VCaP (cell line): ENCODE results near the gene AGR3.

Source experiments
- H3K27ac ChIP-seq: fragments of 450-650 bp; 2 replicates; pipeline ENCODE4 v1.5.1; 2017
- TF ChIP-seq, protein P1 (sequence below): fragments of 450-650 bp; conservative IDR thresholded peaks from 2 replicates; pipeline ENCODE4 v1.5.1; 2017; ENCODE audit warnings: mild to moderate bottlenecking, moderate library complexity

The AGR3 gene

DNA sequence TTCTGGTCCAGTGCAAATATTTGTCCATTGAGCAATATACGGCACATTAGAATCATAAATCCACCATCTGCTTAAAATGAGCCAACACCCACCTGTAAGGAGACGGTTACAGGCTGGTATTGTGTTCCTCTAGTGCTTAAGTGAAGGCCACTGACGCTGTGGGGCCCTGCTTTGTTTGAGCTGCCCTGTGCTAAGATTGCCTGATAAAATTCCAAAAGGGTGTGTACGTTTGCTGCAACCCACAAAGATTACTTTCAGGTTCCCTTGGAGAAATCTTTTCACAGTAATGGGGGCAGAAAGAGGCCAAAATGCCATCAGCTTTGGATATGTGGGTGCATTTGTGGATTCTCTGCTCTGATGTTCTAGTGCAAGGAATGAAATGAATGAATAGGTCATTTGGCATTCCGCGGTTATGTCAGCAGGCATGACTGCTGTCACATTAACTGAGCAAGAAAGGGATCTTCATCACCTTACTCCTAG lies 34.4 kb downstream of the AGR3 start:
- TF ChIP-seq, protein P1, sequence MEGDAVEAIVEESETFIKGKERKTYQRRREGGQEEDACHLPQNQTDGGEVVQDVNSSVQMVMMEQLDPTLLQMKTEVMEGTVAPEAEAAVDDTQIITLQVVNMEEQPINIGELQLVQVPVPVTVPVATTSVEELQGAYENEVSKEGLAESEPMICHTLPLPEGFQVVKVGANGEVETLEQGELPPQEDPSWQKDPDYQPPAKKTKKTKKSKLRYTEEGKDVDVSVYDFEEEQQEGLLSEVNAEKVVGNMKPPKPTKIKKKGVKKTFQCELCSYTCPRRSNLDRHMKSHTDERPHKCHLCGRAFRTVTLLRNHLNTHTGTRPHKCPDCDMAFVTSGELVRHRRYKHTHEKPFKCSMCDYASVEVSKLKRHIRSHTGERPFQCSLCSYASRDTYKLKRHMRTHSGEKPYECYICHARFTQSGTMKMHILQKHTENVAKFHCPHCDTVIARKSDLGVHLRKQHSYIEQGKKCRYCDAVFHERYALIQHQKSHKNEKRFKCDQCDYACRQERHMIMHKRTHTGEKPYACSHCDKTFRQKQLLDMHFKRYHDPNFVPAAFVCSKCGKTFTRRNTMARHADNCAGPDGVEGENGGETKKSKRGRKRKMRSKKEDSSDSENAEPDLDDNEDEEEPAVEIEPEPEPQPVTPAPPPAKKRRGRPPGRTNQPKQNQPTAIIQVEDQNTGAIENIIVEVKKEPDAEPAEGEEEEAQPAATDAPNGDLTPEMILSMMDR = no peak
- peak overlapping the region; percentile 47 for H3K27ac ChIP-seq

DNA sequence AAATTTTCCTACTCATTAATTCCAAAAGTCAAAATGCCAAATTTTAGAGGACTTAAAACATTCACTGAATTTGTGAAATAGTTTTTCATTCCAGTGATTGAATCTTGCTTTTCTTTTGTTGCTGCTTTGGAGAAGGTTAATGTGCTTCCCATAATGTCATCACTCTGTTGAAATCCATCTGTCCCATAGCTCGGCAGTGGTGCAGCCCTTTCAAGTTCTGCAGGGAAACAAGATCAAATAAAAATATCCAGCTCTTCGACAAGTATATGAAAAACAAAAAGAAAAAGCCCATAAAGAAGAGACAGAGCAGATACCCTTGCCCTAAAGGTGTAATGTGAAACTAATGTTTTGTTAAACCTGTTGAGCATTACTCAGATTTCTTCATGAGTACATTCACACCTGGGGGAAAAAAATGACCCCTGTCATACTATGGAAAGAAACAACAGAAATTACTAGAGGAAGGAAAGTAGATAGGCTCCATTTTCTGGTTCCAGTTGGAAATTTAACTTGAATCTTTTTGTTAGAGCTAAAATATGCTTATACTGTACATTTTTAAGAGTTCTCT lies 35.1 kb downstream of the AGR3 start:
- H3K27ac ChIP-seq = peak overlapping the region; percentile 47
- TF ChIP-seq, protein P1 = no peak

DNA sequence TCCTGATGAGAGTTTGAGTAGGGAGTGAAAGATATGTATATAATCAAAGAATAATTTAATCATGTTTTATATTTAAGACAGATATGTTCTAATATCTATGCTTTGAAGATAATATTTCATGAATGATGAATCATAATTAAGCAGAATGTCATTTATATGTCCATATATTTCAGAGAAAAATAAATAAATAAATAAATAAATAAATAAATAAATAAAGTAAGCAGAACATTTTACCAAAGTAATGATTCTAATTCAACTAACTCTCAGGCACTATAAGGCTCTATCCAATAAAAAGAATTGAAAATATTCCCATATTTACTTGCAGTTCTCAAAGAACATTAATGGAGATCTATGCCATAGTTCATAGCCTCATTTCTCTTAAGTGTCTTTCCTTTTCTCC lies 36.0 kb downstream of the AGR3 start:
- no peak overlapping the region; the same call in 1 of the 2 replicates for H3K27ac ChIP-seq
- TF ChIP-seq, protein P1 = no peak

DNA sequence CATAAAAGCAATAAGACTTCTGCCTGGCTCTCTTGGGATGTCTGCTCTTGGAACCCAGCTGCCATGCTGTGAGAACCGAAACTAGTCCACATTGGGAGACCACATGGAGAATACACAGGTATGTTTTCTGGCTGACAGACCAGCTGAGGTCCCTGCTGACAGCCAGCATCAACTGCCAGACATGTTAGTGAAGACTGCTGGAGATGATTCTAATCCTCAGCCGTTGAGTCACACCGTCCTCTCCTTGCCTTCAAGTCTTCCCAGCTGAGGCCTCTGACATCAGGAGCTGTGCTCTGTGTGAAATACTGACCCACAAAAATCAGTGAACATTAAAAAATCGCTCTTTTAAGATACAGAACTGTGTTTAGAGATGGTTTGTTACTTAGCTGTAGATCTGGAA lies 40.1 kb downstream of the AGR3 start:
- H3K27ac ChIP-seq = no peak overlapping the region
- TF ChIP-seq, protein P1 = no peak

DNA sequence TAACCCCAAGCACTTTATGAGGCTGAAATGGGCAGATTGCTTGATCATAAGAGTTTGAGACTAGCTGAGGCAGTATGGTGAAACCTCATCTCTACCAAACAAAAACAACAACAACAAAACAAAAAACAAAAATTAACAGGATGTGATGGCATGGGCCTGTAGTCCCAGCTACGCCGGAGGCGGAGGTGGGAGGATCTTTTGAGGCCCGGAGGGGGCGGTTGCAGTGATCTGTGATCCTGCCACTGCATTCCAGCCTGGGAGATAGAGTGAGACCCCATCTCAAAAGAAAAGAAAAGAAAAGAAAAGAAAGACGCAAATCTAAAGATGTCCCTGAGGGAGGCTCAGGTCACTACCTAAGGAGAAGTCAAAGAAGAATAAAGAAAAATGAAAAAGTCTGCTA lies 41.7 kb downstream of the AGR3 start:
- TF ChIP-seq, protein P1 = no peak
- H3K27ac ChIP-seq = no peak overlapping the region

DNA sequence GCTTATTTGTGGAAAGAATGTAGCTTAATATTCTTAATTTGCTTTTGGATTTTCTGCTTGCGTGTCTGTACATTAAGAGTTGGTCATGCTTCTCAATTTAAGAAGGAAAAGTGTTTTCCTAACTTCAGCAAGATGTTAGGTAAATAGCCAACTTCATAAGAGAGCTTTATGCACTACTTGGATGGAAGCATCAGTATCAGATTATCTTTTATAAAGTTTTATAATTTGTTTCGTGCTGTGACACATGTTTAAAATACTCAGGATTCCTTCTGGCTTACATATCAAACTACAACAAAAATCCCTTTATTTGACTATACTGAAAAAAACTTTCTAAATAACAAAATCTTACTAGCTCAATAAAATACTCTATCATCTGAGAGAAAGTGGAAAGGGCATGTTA lies 42.1 kb downstream of the AGR3 start:
- TF ChIP-seq, protein P1 = no peak
- no peak overlapping the region for H3K27ac ChIP-seq

DNA sequence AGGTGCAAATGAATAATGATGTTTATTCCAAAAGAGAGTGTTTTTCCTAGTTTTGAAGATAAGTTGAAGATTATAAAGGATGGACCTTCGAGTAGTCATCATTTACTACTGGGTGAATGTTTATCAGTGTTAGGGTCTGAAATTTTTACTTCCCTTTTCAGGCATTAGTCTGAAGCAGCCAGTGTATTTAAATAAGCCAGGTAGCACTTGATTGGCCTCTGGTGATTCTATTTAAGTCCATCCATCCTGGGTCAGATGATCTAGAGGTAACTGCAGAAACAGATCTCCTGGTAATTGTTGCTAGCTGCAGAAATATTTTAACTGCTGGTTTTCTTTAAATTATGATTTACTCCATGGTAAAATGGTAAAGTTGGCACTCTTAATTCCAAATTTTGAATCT lies 42.9 kb downstream of the AGR3 start:
- H3K27ac ChIP-seq = no peak overlapping the region
- TF ChIP-seq, protein P1 = no peak
